GM21619 (cell line): ENCODE results near the gene CES2.
"Not testable (repeated sequence)": the region's sequence is repeated elsewhere in the genome, so short reads cannot be mapped to it uniquely, and the experiment has no call there.

Source experiments
- ATAC-seq: cut with Tn5 transposase; IDR thresholded peaks from one replicate; pipeline ENCODE4 v1.9.1; 2021; ENCODE audit not compliant: unreplicated experiment

Gene CES2

GRCh38 chr16:66934138-66934838 is 1.0 kb upstream of the CES2 start, which contains the start of gene CIAO2B:
Gene CIAO2B (minus strand): TSS chr16:66934402. CDS start chr16:66934364, 38 bp downstream.
- peak; percentile 72 for ATAC-seq

DNA sequence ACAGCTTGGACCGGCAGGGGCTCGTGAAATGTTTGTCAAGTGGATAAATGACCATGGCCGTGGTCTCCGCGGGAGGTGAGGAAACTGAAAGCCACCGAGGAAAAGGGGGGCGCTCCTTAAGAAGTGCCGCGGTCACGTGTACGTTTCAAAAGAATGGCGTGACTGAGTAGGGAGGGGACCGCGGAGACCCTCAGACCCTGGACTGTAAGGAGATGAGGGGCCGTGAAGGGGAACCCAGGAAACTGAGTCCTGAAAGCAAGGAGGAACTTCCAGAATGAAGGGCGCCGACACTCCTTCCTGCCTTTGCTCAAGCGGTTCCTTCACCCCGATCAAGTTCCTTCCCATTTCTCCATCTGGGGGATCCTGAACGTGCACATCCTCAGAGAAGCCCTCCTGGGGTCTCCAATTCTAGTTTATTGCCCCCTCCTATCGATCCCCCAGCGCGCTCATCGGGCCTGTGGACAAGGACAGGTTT is 440 bp upstream of the CES2 start:
- peak; percentile 13 for ATAC-seq

DNA sequence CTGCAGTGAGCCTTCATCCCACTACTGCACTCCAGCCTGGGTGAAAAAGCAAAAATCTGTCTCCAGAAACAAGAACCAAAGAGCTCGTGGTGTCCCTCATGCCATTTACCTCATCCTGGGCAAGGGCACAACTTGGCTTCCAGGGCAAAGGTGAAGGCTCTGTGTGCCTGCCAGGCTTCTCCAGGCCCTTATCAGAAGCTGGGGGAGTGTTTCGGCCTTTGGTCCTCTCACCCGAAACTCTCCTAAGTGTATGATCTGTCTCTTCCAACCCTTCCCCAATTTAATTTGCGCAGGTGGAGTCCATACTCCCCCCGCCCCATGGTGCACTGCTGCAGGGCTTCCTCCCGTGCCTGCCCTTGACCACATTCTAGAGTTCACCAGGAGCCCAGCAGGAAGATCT is 1.1 kb downstream of the CES2 start:
- ATAC-seq, result no peak

- ATAC-seq, result no peak
Measured at GRCh38 chr16:66936889-66937554, 1.7 kb downstream of the CES2 start.

DNA sequence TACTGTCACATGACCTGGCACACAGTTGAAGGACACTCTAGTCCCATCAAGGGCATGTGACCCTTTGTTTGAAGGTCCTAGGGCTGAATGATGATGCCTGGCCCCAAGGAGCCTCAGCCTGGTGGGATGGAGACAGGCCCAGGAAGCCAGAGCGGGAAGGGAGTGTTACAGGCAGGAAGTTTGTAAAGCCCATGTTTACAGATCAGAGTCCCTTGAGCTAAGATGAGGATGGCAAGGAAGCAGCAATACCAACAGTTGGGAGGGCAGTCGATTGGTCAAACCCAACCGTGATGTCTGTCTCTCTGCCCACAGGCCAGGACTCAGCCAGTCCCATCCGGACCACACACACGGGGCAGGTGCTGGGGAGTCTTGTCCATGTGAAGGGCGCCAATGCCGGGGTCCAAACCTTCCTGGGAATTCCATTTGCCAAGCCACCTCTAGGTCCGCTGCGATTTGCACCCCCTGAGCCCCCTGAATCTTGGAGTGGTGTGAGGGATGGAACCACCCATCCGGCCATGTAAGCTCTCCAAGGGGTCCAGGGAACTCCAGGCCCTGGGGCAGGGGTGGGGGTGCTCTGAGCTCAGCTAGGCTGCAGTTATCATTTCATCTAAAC is 2.5 kb downstream of the CES2 start:
- no peak for ATAC-seq

- no peak for ATAC-seq
Measured at GRCh38 chr16:66939366-66939765, 4.0 kb downstream of the CES2 start.

DNA sequence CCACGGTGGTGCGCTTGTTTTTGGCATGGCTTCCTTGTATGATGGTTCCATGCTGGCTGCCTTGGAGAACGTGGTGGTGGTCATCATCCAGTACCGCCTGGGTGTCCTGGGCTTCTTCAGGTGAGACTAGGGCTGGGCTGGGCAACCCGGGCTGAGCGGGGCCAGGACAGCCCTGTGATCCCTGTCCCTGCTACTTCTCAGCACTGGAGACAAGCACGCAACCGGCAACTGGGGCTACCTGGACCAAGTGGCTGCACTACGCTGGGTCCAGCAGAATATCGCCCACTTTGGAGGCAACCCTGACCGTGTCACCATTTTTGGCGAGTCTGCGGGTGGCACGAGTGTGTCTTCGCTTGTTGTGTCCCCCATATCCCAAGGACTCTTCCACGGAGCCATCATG is 4.9 kb downstream of the CES2 start:
- ATAC-seq, result no peak

DNA sequence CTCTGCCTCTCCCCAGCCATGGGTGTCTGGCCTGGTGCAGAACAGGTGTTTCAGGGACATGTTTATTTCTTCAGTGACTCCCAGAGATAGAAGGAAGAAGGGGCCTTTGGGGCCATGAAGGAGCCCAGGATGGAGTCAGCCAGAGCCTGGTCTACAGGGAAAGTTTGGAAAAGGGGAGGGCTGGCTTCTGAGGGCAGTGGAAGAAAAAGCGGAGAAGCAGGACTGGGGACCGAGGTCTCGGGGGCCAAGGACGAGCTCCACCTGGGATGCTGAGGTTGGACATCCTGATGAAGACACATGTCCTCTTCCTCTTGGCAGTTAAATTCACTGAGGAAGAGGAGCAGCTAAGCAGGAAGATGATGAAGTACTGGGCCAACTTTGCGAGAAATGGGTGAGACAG is 7.7 kb downstream of the CES2 start:
- no peak for ATAC-seq

DNA sequence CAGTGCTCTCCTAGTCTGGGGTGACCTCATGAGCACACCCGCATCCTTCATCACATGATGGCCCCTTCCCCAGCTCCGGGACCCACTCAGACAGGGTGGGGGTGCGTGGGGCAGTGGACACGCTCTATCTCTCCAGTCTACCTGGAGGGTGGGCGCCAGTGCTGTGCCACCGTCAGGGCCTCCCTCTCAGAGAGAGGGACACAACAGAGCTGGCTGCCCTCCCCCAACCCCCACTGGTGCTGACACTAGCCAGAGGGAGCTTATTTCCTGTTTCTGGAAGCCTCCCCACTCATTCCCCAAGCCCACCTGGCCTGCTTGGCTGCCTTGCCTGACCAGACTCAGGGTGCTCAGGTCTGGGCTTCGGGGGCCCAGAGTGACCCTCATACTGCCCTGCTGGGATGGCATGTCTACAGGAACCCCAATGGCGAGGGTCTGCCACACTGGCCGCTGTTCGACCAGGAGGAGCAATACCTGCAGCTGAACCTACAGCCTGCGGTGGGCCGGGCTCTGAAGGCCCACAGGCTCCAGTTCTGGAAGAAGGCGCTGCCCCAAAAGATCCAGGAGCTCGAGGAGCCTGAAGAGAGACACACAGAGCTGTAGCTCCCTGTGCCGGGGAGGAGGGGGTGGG is 8.2 kb downstream of the CES2 start:
- ATAC-seq, result no peak

DNA sequence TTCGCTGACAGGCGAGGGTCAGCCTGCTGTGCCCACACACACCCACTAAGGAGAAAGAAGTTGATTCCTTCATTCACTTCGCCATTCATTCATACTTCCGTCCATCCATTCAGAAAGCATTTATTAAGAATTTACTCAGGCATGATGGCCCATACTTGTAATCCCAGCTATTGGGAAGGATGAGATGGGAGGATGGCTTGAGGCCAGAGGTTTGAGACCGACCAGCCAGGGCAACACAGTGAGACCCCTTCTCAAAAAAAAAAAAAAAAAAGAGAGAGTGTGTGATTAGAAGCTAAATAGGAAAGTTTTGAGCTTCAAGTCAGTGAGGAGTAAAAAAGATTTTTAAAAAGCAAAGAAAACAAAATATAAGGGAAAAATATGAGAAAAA is 8.7 kb downstream of the CES2 start:
- no peak for ATAC-seq

DNA sequence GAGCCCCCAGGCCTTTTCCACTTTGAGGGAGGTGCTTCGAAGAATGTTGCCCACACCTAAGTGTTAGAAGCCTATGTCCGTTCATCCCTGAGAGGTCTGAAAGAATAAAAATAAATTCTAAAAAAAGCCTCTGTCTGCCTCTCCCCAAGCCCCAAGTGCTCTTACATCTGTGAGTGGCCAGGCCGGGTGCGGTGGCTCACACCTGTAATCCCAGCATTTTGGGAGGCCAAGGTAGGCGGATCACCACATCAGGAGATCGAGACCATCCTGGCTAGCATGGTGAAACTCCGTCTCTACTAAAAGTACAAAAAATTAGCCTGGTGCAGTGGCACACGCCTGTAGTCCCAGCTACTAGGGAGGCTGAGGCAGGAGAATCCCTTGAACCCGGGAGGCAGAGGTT is 9.7 kb downstream of the CES2 start:
- ATAC-seq, result not testable (repeated sequence)

DNA sequence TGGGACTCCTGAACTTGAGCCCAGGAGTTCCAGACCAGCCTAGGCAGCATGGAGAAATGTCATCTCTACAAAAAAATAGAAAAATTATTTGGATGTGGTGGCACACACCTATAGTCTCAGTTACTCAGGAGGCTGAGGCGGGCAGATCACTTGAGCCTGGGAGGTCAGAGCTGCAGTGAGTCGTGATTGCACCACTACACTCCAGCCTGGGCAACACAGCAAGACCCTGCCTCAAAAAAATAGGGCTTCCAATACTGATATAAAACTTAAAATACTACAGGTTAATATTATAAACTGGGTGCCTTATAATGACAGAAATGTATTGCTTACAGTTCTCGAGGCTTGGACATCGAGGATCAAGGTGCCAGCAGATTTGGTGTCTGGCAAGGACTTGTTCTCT is 10.6 kb downstream of the CES2 start:
- no peak for ATAC-seq

- ATAC-seq, result no peak
Measured at GRCh38 chr16:66946541-66946940, 11.2 kb downstream of the CES2 start.

DNA sequence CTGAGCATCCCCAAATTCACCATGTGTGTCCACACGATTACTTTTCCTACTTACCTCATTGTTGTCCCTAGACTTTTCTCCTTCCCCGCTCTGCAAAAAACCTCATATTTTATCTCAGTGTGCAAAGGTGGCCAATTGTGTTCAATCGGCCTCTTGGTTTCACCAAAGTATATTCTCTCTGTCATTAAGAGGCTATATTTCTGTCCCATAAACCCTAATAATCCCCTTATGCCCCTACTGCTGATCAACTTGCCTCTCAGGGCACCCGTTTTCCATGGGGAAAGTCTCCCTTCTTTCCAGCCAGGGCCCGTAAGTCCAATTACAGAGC is 11.6 kb downstream of the CES2 start:
- ATAC-seq, result no peak

DNA sequence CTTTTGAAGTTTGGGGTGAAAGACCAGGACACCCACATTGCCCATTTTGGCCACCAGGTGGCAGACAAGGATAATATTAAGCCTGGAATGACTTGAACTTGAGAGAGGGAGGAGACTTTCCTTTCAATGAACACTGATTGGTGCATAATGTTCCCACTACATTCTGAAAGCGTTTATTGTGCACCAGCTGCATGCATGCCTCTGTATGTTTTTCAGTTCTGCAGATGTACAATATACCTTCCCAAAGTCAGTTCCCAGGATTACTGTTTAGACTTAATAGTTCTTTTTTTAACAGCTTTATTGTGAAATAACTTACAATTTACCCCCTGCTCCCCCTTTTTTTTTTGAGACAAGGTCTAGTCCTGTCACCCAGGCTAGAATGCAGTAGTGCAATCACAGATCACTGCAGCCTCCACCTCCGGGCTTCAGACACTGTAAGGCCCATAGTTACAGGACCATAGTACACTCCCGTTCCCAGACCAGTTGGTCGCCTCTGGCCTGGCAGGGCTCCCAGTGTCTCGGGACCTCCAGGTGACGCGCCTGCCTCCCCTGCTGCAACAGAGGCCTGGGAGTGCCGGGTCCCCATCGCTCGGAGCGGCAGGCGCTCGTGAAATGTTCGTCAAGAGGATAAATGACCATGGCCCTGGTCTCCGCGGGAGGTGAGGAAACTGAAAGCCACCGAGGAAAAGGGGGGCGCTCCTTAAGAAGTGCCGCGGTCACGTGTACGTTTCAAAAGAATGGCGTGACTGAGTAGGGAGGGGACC is 12.2 kb downstream of the CES2 start:
- peak; percentile 72 for ATAC-seq

DNA sequence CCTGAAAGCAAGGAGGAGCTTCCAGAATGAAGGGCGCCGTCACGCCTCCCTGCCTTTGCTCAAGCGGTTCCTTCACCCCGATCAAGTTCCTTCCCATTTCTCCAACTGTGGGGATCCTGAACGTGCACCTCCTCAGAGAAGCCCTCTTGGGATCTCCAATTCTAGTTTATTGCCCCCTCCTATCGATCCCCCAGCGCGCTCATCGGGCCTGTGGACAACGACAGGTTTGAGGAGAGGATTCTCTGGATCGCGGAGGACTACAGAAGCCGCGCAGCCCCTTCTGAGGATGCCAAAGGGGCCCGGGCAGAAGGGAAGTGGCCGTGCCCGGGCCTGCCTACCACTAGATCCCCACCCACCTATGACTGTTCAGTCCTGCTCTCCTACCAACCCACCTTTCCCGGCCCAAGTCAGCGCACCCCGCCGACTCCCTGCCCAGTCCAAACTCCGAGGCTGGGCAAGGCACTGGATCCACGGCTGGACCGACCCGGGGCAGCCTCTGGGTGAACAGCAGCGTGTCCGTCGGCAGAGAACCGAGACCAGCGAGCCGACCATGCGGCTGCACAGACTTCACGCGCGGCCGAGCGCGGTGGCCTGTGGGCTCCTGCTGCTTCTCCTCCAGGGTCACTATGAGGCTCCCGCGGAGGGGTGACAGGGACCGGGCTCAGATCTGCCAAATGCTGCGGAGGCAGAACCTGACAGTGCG is 13.0 kb downstream of the CES2 start:
- no peak for ATAC-seq

DNA sequence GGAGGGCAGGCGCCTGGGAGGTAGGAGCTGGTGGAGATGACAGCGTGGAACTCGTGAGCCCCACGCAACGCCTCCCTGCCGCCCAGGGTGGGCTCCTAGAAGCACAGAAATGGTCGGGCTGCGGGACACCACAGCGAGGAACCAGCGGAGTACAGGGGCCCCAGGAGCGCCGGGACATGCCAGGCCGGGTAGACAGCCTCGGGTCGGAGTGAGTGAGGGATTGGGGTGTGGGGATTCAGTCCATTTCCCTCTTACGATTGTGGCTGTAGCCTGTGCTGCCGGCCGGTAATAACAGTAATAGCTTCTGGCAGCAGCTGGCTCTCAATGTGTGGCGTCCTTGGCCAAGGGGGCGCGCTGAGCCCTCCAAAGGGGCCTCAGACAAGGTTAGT is 13.5 kb downstream of the CES2 start:
- ATAC-seq, result no peak

DNA sequence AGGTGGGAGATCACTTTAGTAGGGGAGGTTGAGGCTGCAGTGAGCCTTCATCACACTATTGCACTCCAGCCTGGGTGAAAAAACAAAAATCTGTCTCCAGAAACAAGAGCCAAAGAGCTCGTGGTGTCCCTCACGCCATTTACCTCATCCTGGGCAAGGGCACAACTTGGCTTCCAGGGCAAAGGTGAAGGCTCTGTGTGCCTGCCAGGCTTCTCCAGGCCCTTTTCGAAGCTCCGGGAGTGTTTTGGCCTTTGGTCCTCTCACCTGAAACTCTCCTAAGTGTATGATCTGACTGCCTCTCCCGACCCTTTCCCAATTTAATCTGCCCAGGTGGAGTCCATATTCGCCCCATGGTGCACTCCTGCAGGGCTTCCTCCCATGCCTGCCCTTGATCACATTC is 14.2 kb downstream of the CES2 start:
- ATAC-seq, result no peak

DNA sequence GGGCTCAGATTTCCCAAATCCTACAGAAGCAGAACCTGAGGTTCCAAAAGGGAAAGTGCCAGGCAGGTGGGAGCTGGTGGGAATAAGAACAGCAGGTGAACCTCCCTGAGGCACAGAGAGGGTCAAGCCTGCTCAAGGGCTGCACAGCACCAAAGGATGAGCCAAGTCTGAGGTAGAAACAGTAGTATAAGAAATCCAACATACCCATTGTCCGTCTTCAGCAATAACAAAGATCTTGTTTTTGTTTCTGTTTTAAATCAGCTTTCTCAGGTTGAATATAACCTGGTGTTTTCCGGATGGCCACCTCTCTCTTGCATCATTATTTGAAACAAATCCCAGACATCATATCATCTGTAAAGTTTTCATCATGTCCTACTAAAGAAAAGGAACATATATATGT is 15.1 kb downstream of the CES2 start:
- ATAC-seq, result no peak

DNA sequence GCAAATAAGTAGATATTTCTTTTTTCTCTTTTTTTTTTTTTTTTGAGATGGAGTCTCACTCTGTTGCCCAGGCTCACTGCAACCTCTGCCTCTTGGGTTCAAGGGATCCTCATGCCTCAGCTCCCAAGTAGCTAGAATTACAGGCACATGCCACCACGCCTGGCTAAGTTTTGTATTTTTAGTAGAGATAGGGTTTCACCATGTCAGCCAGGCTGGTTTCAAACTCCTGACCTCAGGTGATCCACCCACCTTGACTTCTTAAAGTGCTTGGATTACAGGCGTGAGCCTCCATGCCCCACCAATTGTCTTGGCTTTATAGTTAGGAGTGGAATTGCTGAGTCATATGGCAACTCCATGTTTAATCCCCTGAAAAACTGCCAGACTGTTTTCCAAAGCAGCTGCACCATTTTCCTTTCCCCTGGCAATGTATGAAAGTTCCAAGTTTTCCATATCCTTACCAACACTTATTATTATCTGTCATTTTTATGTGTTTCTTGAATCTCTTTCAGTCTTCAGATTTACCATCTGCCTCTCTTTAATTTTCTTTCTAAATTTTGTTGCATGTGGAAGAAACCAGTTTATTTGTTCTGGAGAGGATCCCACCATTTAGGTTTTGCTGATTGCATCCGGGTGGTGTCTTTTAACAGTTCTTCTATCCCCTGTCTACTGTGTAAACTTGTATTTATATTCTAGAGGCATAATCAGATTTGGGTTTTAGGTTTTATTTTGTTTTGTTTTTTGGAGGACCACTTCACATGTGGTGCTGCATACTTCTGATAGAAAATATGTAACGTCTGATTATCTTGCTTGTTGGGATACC is 15.9 kb downstream of the CES2 start:
- no peak for ATAC-seq
